ENCODE results near the gene EPHA8.

Gene EPHA8

GRCh38 chr1:22639286-22639685 is 76.0 kb downstream of the EPHA8 start:
- Histone ChIP-seq H2BK15ac (ENCODE audit: low read depth, poor library complexity, severe bottlenecking) (no peak overlapping the region), H2AK5ac (ENCODE audit: low read length, severe bottlenecking) (no peak overlapping the region), H3K79me1 (replicated peaks; ENCODE audit: low read length, poor library complexity, severe bottlenecking) (no peaks in the 10 kb centered on the region), H3K9me3 (ENCODE audit: control insufficient read depth, low read length) (no peaks in the 10 kb centered on the region), H2AFZ (ENCODE audit: low read depth, low read length) (no peak overlapping the region), H2BK12ac (ENCODE audit: low read length in 2 of 2) (no peak overlapping the region), H3K4me3 (ENCODE audit: insufficient read depth in 1 of 2, low read depth in 1 of 2, low read length in 2 of 2) (no peak overlapping the region), H3K4me1 (ENCODE audit: control insufficient read depth, insufficient read depth, low read depth, low read length) (peaks cover 3% of the 10 kb centered on the region), H3K23ac (ENCODE audit: low read length in 2 of 2) (no peak overlapping the region), H4K8ac (ENCODE audit: low read length) (no peak overlapping the region), H3K14ac (ENCODE audit: low read length in 2 of 2) (no peak overlapping the region), H3K4me2 (ENCODE audit: low read length, poor library complexity, severe bottlenecking) (no peak overlapping the region), H2BK120ac (ENCODE audit: low read depth, low read length) (no peak overlapping the region), H3K9ac (ENCODE audit: low read length) (no peak overlapping the region), H3K27ac (ENCODE audit: low read length, poor library complexity, severe bottlenecking) (no peak overlapping the region), H3K36me3 (ENCODE audit: control insufficient read depth in 1 of 2, insufficient read depth in 2 of 2, low read depth in 1 of 2, low read length in 2 of 2) (no peaks in the 10 kb centered on the region), H2BK5ac (ENCODE audit: low read depth, low read length, poor library complexity, severe bottlenecking) (no peak overlapping the region), H3K4ac (ENCODE audit: low read depth in 1 of 2, low read length in 2 of 2) (no peak overlapping the region), H4K91ac (ENCODE audit: low read length) (no peak overlapping the region), H3K27me3 (ENCODE audit: control insufficient read depth in 1 of 2, insufficient read depth in 1 of 2, low read length in 2 of 2) (peaks cover 46 to 66% of the 10 kb centered on the region in 2 experiments), H3K18ac (ENCODE audit: low read depth in 1 of 2, low read length in 2 of 2) (no peak overlapping the region)
- WGBS: 17% methylated on average over 8 of the region's 8 CpGs
- peak; percentile 74 for DNase-seq

DNA sequence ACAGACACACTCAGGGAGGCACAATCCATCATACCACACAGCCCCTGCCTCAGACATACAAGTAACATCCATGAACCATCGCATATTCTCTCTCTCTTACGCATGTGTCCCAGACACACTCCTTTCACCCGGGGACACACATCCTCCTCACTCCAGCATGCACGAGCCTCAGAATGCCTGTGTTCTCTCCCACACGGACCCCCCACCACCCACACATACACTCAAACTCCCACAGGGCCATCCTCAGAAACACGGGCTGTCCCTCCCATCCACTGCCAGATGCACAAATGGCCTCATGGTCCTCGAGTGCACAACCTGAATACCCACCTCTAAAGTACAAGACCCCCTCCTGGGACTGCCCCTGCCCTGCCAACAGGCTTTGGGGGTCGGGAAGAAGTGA is 78.0 kb downstream of the EPHA8 start:
- Histone ChIP-seq H2BK15ac (ENCODE audit: low read depth, poor library complexity, severe bottlenecking) (no peak overlapping the region), H3K4me3 (ENCODE audit: insufficient read depth in 1 of 2, low read depth in 1 of 2, low read length in 2 of 2) (no peak overlapping the region), H2AK5ac (ENCODE audit: low read length, severe bottlenecking) (no peak overlapping the region), H3K79me1 (replicated peaks; ENCODE audit: low read length, poor library complexity, severe bottlenecking) (no peaks in the 10 kb centered on the region), H3K4me2 (ENCODE audit: low read length, poor library complexity, severe bottlenecking) (no peak overlapping the region), H2AFZ (ENCODE audit: low read depth, low read length) (no peak overlapping the region), H2BK12ac (ENCODE audit: low read length in 2 of 2) (no peak overlapping the region), H2BK120ac (ENCODE audit: low read depth, low read length) (no peak overlapping the region), H4K91ac (ENCODE audit: low read length) (no peak overlapping the region), H4K8ac (ENCODE audit: low read length) (no peak overlapping the region), H3K4me1 (ENCODE audit: control insufficient read depth, insufficient read depth, low read depth, low read length) (peaks cover 3% of the 10 kb centered on the region), H3K27me3 (ENCODE audit: control insufficient read depth in 1 of 2, insufficient read depth in 1 of 2, low read length in 2 of 2) (peaks cover 42 to 64% of the 10 kb centered on the region in 2 experiments), H3K36me3 (ENCODE audit: control insufficient read depth in 1 of 2, insufficient read depth in 2 of 2, low read depth in 1 of 2, low read length in 2 of 2) (no peaks in the 10 kb centered on the region), H3K27ac (ENCODE audit: low read length, poor library complexity, severe bottlenecking) (no peak overlapping the region), H3K23ac (ENCODE audit: low read length in 2 of 2) (no peak overlapping the region), H3K9me3 (ENCODE audit: control insufficient read depth, low read length) (no peaks in the 10 kb centered on the region), H3K4ac (ENCODE audit: low read depth in 1 of 2, low read length in 2 of 2) (no peak overlapping the region), H3K9ac (ENCODE audit: low read length) (no peak overlapping the region), H3K14ac (ENCODE audit: low read length in 2 of 2) (peak overlapping the region in 1 of 2 experiments; percentile 18), H2BK5ac (ENCODE audit: low read depth, low read length, poor library complexity, severe bottlenecking) (no peak overlapping the region), H3K18ac (ENCODE audit: low read depth in 1 of 2, low read length in 2 of 2) (no peak overlapping the region)
- WGBS: 61% methylated on average over 8 of the region's 8 CpGs
- DNase-seq: no peak

GRCh38 chr1:22641906-22642636 is 78.8 kb downstream of the EPHA8 start:
- H3K36me3 ChIP-seq (ENCODE audit: control insufficient read depth in 1 of 2, insufficient read depth in 2 of 2, low read depth in 1 of 2, low read length in 2 of 2): no peaks in the 10 kb centered on the region
- H3K27ac ChIP-seq (ENCODE audit: low read length, poor library complexity, severe bottlenecking): no peak overlapping the region
- no peak overlapping the region for H2BK5ac ChIP-seq (ENCODE audit: low read depth, low read length, poor library complexity, severe bottlenecking)
- no peak overlapping the region for H2BK12ac ChIP-seq (ENCODE audit: low read length in 2 of 2)
- no peak overlapping the region for H2BK120ac ChIP-seq (ENCODE audit: low read depth, low read length)
- H4K91ac ChIP-seq (ENCODE audit: low read length): peak overlapping the region; percentile 32
- H3K4me3 ChIP-seq (ENCODE audit: insufficient read depth in 1 of 2, low read depth in 1 of 2, low read length in 2 of 2): peak overlapping the region in 1 of 2 experiments; percentile 49
- no peak overlapping the region for H2AK5ac ChIP-seq (ENCODE audit: low read length, severe bottlenecking)
- no peak overlapping the region for H4K8ac ChIP-seq (ENCODE audit: low read length)
- no peak overlapping the region for H2AFZ ChIP-seq (ENCODE audit: low read depth, low read length)
- peaks cover 37 to 56% of the 10 kb centered on the region in 2 experiments for H3K27me3 ChIP-seq (ENCODE audit: control insufficient read depth in 1 of 2, insufficient read depth in 1 of 2, low read length in 2 of 2)
- peak; percentile 56 for DNase-seq
- no peak overlapping the region for H3K18ac ChIP-seq (ENCODE audit: low read depth in 1 of 2, low read length in 2 of 2)
- no peak overlapping the region for H3K14ac ChIP-seq (ENCODE audit: low read length in 2 of 2)
- 14% methylated on average over 9 of the region's 18 CpGs for WGBS
- H3K4me2 ChIP-seq (ENCODE audit: low read length, poor library complexity, severe bottlenecking): no peak overlapping the region
- H3K9ac ChIP-seq (ENCODE audit: low read length): peak overlapping the region; percentile 38
- H2BK15ac ChIP-seq (ENCODE audit: low read depth, poor library complexity, severe bottlenecking): peak overlapping the region; percentile 17
- H3K79me1 ChIP-seq (replicated peaks; ENCODE audit: low read length, poor library complexity, severe bottlenecking): no peaks in the 10 kb centered on the region
- H3K23ac ChIP-seq (ENCODE audit: low read length in 2 of 2): no peak overlapping the region
- no peak overlapping the region for H3K4ac ChIP-seq (ENCODE audit: low read depth in 1 of 2, low read length in 2 of 2)
- peaks cover 3% of the 10 kb centered on the region for H3K4me1 ChIP-seq (ENCODE audit: control insufficient read depth, insufficient read depth, low read depth, low read length)
- no peaks in the 10 kb centered on the region for H3K9me3 ChIP-seq (ENCODE audit: control insufficient read depth, low read length)

DNA sequence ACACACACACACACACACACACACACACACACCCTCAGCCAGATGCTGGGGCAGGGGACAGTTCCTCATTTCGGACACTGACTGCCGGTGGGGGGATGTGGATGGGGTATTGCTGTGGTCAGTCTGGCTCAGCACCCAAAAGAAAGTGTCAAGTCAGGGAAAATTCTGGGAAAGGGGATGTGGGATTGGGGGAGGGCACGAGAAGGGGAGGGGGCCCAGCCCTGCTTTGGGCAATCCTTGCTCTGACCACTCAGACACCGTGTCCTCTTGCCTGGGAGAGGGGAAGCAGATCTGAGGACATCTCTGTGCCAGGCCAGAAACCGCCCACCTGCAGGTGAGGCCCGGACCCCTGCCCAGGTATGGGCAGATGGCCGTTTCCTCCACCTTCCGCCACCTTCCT is 80.1 kb downstream of the EPHA8 start, which contains the start of gene C1QC:
TSS of gene C1QC (plus strand) at position 253 of the 400 bp plus-strand sequence. CDS start 391 bp downstream, outside the sequence.
- WGBS: 71% methylated on average over 8 of the region's 8 CpGs
- no peak within 1 kb of the TSS for H3K27ac ChIP-seq (ENCODE audit: low read length, poor library complexity, severe bottlenecking)
- H4K8ac ChIP-seq (ENCODE audit: low read length): no peak within 1 kb of the TSS
- H3K14ac ChIP-seq (ENCODE audit: low read length in 2 of 2): no peak within 1 kb of the TSS
- H3K18ac ChIP-seq (ENCODE audit: low read depth in 1 of 2, low read length in 2 of 2): no peak within 1 kb of the TSS
- no peak within 1 kb of the TSS for H2BK120ac ChIP-seq (ENCODE audit: low read depth, low read length)
- no peaks in the 10 kb centered on the region for H3K9me3 ChIP-seq (ENCODE audit: control insufficient read depth, low read length)
- no peaks in the 10 kb centered on the region for H3K36me3 ChIP-seq (ENCODE audit: control insufficient read depth in 1 of 2, insufficient read depth in 2 of 2, low read depth in 1 of 2, low read length in 2 of 2)
- DNase-seq: no peak
- H2BK15ac ChIP-seq (ENCODE audit: low read depth, poor library complexity, severe bottlenecking): no peak within 1 kb of the TSS
- H3K4me3 ChIP-seq (ENCODE audit: insufficient read depth in 1 of 2, low read depth in 1 of 2, low read length in 2 of 2): no peak within 1 kb of the TSS
- no peak within 1 kb of the TSS for H3K9ac ChIP-seq (ENCODE audit: low read length)
- H3K79me1 ChIP-seq (replicated peaks; ENCODE audit: low read length, poor library complexity, severe bottlenecking): no peaks in the 10 kb centered on the region
- H3K23ac ChIP-seq (ENCODE audit: low read length in 2 of 2): no peak within 1 kb of the TSS
- H2AFZ ChIP-seq (ENCODE audit: low read depth, low read length): no peak within 1 kb of the TSS
- H3K4me2 ChIP-seq (ENCODE audit: low read length, poor library complexity, severe bottlenecking): no peak within 1 kb of the TSS
- H3K4me1 ChIP-seq (ENCODE audit: control insufficient read depth, insufficient read depth, low read depth, low read length): peaks cover 3% of the 10 kb centered on the region
- no peak within 1 kb of the TSS for H3K4ac ChIP-seq (ENCODE audit: low read depth in 1 of 2, low read length in 2 of 2)
- no peak within 1 kb of the TSS for H2BK12ac ChIP-seq (ENCODE audit: low read length in 2 of 2)
- H2BK5ac ChIP-seq (ENCODE audit: low read depth, low read length, poor library complexity, severe bottlenecking): no peak within 1 kb of the TSS
- no peak within 1 kb of the TSS for H2AK5ac ChIP-seq (ENCODE audit: low read length, severe bottlenecking)
- H4K91ac ChIP-seq (ENCODE audit: low read length): no peak within 1 kb of the TSS
- H3K27me3 ChIP-seq (ENCODE audit: control insufficient read depth in 1 of 2, insufficient read depth in 1 of 2, low read length in 2 of 2): peaks cover 31 to 52% of the 10 kb centered on the region in 2 experiments
